Skin of body (tissue), 2 donors: ENCODE data around the gene SETBP1. TPM values are rescaled to one million over a fixed set of nuclear protein-coding genes. Genes with fewer than 3 reads are reported as not detected.

Experiments used
- DNase-seq: peaks from one replicate; lab custom pipeline; 2025; lab: John Stamatoyannopoulos, UW
- total RNA-seq: library from RNA; depleted of rRNA; stranded (reverse); fragments of >200 nt; gene quantifications from one replicate; pipeline ENCODE4 v1.2.3, GENCODE V29; 2014

Gene SETBP1
- total RNA-seq, 1 donor from 2014 or later = 24.1 TPM

GRCh38 chr18:44731530-44732237 is 51.0 kb downstream of the SETBP1 start:
- no peak for DNase-seq

GRCh38 chr18:44732238-44732563 is 51.5 kb downstream of the SETBP1 start:
- no peak for DNase-seq

GRCh38 chr18:44732599-44732998 is 51.9 kb downstream of the SETBP1 start:
- no peak for DNase-seq

DNA sequence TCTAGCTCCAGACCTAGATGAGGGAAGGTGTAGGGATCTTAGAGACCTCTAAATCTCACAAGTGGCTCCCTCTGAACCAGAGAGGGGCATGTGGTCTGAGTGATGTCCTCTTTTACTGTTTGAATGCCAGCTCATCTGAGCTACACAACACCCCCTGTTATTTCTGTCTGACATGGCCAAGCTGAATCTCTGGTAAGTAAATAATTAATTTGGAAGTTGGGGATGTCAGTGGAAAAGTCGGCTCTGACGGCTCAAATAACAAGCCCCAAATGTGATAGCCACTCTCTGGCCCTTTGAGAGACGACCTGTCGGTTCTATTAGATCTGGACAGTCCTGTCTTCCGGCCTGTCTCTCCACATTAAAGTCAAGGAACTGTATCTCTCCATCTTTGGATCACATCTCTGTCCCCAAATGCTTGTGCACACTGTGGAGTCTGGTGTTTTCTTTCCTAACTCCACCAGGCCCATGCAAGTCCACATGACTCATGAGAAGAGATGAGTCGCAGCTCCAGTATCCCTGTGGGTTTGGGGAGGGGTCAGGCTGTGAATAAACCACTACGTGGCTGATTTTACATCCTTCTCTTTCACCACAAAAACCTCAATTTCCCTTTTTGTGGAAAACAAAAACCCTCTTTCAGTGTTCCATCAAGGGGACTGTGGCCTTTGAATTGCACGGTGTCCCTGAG is 52.5 kb downstream of the SETBP1 start:
- no peak for DNase-seq

GRCh38 chr18:44733754-44734465 is 53.2 kb downstream of the SETBP1 start:
- no peak for DNase-seq

- no peak for DNase-seq
Observed at GRCh38 chr18:44735096-44735495, 54.4 kb downstream of the SETBP1 start.

- DNase-seq = no peak
Observed at GRCh38 chr18:44736664-44737380, 56.1 kb downstream of the SETBP1 start.

GRCh38 chr18:44737623-44738022 is 56.9 kb downstream of the SETBP1 start:
- no peak for DNase-seq

DNA sequence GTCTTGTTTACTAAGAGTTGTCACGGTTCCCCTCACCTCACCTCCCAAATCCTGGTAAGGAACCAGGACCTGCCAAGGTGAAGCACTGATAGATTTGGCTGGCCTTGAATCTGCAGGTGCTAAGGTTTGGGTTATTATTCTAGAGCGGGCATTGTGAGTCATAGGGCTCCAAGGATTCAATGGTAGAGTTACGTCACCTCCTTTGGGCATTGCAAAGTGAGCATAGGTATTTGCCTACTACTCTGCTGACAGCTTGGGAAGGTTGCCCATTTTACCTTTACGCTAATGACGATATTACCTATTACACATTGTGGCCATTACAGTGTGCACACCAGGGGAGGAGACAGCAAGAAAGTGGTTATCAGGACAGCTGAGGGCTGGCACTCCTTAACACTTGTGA is 59.3 kb downstream of the SETBP1 start:
- DNase-seq = no peak

DNA sequence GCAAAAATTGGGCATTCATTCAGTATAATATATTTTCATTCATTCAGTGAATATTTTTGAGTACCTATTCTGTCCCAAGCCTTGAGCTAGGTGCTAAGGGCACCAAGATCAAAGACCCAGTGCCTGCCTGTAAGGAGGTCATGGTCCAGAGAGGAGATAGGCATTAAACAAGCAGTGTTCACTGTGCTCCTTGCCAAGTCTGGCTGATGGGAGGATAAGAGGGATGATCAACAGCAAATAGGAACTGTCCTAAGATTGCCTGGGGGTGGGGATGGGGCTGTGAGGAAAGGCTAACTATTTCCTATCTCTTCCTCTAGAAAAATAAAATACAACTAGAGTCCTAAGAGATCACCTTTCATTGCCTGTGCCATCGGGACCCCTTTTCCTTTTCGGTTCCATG is 60.4 kb downstream of the SETBP1 start:
- no peak for DNase-seq

GRCh38 chr18:44741511-44741910 is 60.8 kb downstream of the SETBP1 start:
- no peak for DNase-seq

DNA sequence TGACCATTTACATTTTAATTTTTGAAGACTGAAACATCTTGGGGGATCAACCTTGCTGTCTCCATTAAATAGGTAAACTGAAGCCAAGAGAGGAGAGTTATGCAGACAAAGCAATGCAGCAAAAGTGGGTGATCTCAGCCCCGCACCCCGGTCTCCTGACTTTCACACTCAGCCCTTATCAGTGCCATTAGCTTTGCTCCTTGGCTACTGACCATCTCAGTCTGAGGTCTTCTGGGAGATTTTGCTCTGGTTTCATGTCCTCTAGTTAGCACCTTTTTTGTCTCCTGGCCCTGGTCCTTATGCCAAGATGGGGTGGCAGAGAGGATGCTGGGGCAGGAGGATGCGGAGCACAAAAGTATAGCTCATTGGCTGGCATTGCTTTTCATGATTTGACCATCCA is 61.4 kb downstream of the SETBP1 start:
- no peak for DNase-seq

DNA sequence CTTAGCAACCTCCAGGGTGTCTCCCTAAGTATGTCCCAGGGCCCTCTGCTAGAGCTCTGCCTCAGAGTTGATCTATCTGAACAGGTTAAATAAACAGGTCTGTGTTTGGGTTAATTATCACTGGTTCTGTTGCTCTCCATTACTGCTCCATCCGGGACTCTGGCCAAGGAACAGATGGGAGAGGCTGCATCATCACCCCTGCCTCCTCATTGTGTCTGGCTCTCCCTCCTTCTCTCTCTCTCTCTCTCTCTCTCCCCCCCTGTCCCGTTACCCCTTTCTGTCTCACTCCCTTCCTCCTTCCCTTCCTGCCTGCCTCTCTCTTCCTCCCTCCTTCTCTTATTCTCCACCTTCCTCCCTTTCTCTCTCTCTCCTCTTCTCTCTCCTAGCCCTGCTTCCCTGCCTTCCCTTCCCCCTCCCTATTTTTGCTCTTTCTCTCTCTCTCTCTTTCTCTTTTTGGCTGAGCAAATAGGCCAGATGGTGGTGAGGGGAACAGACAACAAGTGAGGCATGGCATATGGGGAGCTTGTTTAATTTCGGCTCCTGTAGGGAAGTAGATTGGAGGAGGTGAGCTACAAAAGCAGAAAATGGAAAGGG is 62.1 kb downstream of the SETBP1 start:
- peak; percentile 54 for DNase-seq

- no peak for DNase-seq
Observed at GRCh38 chr18:44743631-44744030, 62.9 kb downstream of the SETBP1 start.

GRCh38 chr18:44744161-44745121 is 63.8 kb downstream of the SETBP1 start:
- DNase-seq = no peak

GRCh38 chr18:44747157-44747556 is 66.5 kb downstream of the SETBP1 start:
- DNase-seq = no peak

DNA sequence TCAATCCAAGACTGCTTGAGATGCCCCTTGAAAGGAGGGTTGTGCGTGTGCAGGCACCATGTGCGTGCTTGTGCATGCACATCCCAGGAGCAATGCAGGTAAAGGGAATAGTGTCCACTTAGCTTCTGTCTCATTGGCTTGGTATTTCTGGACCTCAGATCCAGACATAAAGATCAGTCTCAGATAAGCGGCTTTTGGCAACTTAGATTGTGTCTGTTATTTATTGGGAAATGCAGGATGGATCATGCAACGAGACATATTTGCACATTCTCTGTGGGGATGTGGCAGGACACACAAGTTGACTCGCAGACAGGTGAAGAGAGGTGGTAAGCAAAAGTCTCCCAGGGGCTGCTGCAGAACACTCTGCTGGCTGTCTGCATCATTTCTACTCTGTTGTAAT is 67.9 kb downstream of the SETBP1 start:
- DNase-seq = no peak

GRCh38 chr18:44750774-44751173 is 70.1 kb downstream of the SETBP1 start:
- DNase-seq = no peak

DNA sequence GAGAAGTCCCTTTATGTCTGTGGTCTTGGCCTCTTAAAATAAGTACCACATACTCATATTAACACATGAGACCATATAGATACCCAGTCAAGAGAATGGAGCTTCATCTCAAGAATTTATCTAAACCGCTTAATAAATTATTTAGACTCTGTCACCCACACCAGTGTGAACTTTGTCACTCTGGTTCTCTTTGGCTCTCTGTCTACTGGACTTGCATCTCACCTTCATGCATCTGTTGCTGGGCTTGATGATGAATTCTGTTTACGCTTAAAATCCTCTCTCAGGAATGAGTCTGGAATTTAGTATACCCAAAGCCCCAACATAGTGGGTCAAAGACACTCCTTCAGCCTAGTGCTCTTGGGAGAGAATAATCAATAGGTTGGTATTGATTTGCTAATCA is 73.9 kb downstream of the SETBP1 start:
- DNase-seq = no peak

DNA sequence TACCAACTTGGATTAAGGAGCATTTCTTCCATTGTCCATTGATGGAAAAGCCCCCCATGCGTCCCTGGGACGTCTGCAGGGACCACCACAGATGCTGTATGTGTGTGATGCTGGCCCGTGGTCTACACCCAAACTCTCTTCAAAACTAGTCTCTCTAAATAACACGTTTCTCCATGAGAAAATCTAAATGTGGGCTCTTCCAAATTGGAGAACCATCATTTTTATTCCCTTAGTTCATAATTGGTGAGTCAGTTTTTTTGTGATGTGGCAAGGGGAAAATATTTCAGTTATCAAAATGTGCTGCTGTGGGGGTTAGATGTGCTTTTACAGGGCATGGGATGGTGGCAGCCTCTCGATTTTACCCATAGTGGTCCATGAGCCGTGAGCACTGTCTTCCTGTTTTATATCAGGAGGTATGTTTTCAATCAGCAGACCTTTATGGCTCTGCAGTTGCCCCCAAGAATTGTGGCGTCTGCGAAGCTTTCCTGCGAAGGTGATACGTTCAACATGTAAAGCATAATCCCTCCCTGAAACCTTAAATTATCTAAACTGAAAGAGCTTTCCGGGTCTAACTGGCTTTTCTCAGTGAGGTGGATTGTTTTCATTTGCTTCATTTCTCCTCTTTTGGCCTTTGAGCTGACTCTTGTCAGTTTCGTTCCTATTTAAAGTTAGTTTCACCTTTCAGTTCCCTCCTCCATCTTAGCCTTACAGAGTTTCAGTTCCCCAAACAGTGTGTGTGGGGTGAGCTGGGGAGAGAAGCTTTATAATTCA is 78.4 kb downstream of the SETBP1 start:
- DNase-seq = no peak
